MG63 (cell line): ENCODE data around the gene SZT2. TPM values are rescaled to one million over a fixed set of nuclear protein-coding genes. Genes with fewer than 3 reads are reported as not detected.

ENCODE experiments used
- DNase-seq: peaks from one replicate; pipeline ENCODE4 v3.0.0-alpha.2; 2020
- H3K27me3 ChIP-seq: fragments of 250-450 bp; sonication (Bioruptor Pico); 2 replicates; pipeline ENCODE4 v1.5.1; 2020; ENCODE audit warnings: mild to moderate bottlenecking, moderate library complexity
- H3K36me3 ChIP-seq: fragments of 250-450 bp; sonication (Bioruptor Pico); 2 replicates; pipeline ENCODE4 v1.5.1; 2020; ENCODE audit warnings: mild to moderate bottlenecking, moderate library complexity
- H3K4me3 ChIP-seq: fragments of 250-450 bp; sonication (Bioruptor Pico); 2 replicates; pipeline ENCODE4 v1.5.1; 2020; ENCODE audit warnings: mild to moderate bottlenecking, moderate library complexity
- H3K9me3 ChIP-seq: fragments of 250-450 bp; sonication (Bioruptor Pico); 2 replicates; pipeline ENCODE4 v1.5.1; 2020; ENCODE audit warnings: mild to moderate bottlenecking, moderate library complexity
- total RNA-seq: library from RNA; depleted of rRNA; stranded (reverse); fragments of >200 nt; shearing (Covaris generic); gene quantifications from 2 replicates; pipeline ENCODE4 v1.2.3, GENCODE V29; 2014; ENCODE audit warnings: low replicate concordance

The SZT2 gene
- total RNA-seq, 1 experiment from 2014 or later, result 4.9 TPM

DNA sequence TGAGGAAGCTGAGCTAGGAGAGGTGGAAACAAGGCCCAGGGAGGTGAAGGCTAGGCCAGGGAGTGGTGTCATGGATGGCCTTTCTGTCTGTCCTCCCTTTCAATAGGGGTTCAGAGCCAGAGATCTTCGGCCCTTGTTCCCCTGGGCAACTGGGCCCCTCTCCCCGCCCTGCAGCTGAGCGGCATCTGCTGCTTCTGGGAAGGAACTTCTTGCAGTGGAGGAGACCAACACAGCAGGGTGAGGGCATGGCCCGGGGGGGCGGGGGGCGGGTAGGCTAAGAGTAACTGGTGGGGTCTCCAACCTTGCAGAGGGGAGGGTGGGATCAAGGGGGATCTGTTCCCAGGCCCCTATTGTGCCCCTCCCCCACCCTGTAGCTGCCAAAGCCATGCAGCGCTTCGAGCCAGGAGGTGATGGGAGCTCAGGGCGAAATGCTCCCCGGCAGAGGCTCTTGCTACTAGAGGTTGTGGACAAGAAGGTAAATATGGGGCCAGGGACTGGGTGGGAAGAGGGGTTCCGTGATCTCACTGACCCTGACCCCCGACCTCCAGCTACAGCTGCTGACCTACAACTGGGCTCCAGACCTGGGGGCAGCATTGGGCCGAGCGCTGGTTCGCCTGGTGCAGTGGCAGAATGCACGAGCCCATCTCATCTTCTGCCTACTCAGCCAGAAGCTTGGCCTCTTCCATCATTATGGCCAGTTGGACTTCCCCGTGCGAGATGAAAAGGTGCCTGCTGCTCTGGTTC lies 52.4 kb downstream of the SZT2 start:
- peaks cover 11% of the 10 kb centered on the region for H3K36me3 ChIP-seq

DNA sequence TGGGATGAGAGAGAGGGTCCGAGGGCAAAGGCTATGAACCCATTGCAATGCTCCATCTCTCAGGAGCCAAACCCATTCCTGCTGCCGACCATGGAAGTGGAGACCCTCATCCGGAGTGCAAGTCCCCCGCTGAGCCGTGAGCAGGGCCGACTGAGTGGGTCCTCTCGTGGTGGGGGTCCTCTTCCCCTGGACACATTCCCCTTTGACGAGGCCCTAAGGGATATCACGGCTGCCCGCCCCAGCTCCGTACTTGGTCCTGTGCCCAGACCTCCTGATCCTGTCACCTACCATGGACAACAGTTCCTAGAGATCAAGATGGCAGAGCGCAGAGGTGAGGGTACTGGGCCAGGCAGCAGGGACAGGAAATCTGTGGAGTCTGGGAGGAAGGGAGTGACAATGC lies 53.1 kb downstream of the SZT2 start:
- no peaks in the 10 kb centered on the region for H3K9me3 ChIP-seq
- no peaks in the 10 kb centered on the region for H3K27me3 ChIP-seq
- DNase-seq, result no peak
- no peak overlapping the region for H3K4me3 ChIP-seq
- peaks cover 14% of the 10 kb centered on the region for H3K36me3 ChIP-seq

More for the DNA sequence above, 52.4 kb downstream of the SZT2 start:
- Histone ChIP-seq H3K27me3 (no peaks in the 10 kb centered on the region), H3K9me3 (no peaks in the 10 kb centered on the region), H3K4me3 (no peak overlapping the region)
- no peak for DNase-seq

DNA sequence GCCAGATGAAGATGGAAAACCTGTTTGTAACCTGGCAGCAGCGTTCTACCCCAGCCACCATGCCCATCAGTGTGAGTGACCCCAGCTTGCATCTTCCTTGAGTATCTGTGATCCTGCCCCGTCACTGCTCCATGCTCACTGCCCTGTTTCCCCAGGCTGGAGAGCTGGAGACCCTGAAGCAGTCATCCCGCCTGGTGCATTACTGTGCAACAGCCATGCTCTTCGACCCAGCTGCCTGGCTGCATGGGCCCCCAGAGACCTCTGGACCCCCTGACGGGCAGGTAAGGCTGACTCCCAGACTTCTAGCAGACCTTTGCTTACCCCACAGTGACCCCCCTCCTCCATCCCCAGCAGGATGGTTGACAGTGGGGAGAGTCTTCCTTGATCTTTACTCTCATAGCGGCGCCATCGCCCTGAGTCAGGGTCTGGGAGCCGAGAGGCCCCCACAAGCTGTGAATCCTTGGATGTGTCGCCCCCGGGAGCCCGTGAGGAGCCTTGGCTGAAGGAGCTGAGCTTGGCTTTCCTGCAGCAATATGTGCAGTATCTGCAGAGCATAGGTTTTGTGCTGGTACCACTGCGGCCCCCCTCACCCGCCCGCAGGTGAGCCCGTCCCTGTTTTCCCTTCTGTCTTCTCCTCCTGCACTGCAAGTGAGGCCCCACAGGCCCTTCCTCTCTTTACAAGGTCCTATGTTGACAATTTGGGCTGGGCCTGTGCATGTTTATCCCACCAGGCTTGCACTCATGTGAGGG lies 53.7 kb downstream of the SZT2 start:
- H3K36me3 ChIP-seq, result peaks cover 16% of the 10 kb centered on the region
- no peaks in the 10 kb centered on the region for H3K27me3 ChIP-seq
- no peak overlapping the region for H3K4me3 ChIP-seq
- no peak for DNase-seq
- no peaks in the 10 kb centered on the region for H3K9me3 ChIP-seq

DNA sequence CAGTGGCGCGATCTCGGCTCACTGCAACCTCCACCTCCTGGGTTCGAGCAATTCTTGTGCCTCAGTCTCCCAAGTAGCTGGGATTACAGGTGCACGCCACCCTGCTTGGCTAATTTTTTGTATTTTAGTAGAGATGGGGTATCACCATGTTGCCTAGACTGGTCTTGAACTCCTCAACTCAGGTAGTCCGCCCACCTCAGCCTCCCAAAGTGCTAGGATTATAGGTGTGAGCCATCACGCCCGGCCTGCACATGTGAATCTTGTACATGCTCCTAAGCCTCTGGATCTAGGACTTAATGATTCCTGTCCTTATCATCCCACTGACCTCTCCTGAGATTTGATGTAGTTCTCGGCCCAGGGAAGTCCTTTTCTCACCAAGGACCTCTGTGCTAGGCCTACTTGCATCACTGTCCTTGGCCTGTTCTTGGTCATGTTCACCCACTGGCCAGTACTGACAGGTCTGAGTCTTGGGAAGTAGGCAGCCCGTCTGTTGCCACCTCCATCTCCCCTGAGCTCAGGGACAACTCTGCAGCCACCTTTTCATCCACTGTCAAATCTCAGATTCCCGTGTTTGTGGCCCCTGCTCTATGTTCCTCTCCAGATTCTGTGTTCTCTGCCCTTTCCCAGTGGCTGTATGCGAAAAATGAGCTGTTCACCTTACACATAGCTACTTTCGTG lies 54.6 kb downstream of the SZT2 start:
- H3K9me3 ChIP-seq, result no peaks in the 10 kb centered on the region
- no peak overlapping the region for H3K4me3 ChIP-seq
- no peak for DNase-seq
- H3K27me3 ChIP-seq, result no peaks in the 10 kb centered on the region
- H3K36me3 ChIP-seq, result peaks cover 23% of the 10 kb centered on the region

DNA sequence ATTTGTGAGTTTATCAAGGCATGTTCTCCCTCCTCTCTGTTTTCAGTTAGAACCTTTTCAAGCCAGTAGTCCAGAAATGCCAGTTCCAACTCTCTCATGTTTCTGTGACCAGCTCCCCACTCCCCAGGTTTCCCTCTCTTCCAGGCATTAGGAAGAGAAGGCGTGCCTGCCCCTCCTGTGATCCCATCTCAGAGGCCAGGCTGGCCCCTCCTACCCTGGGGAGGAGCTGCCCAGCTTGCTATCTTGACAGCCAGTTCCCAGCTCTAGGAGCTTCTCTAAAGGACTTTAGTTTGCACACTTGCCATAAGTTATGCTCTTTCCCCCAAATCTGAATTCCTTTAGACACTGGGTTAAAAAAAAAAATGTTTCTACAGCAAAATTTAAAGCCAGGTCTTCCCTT lies 55.1 kb downstream of the SZT2 start:
- Histone ChIP-seq H3K36me3 (peaks cover 23% of the 10 kb centered on the region), H3K27me3 (no peaks in the 10 kb centered on the region), H3K4me3 (no peak overlapping the region), H3K9me3 (no peaks in the 10 kb centered on the region)
- no peak for DNase-seq

DNA sequence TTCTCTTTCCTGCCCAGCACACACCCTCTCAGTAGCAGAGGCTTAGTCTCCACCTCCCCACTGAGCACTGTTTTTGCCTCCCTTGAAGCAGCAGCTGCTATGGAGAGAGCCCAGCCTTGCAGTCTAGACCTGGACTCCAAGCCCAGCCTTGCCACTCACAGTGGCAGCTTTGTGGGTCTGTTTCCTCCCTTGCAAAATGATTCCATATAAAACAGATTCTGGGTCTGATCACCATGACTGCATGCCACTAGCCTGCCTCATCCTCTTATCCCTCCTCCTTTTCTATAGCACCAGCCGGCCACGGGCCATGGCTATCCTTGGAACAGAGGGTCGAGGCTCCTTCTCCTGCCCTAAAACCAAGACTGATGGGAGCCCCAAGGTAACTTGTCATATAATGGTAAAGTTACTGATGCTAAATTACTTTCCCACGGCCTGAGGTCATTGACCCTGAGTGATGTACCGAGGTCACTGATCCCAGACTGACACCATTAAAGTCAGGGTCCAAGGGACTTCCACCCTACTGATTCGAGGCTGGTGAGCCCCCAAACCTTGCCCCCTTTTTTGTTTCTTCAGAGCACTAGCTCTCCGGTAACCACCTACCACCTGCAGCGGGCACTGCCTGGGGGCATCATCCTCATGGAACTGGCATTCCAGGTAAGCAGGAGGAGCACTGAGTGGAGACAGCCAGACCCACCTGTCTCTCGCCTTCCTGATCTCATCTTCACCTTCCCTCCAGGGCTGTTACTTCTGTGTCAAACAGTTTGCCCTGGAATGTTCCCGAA lies 56.1 kb downstream of the SZT2 start:
- H3K4me3 ChIP-seq, result no peak overlapping the region
- H3K36me3 ChIP-seq, result peaks cover 26% of the 10 kb centered on the region
- no peaks in the 10 kb centered on the region for H3K9me3 ChIP-seq
- no peak for DNase-seq
- H3K27me3 ChIP-seq, result no peaks in the 10 kb centered on the region

DNA sequence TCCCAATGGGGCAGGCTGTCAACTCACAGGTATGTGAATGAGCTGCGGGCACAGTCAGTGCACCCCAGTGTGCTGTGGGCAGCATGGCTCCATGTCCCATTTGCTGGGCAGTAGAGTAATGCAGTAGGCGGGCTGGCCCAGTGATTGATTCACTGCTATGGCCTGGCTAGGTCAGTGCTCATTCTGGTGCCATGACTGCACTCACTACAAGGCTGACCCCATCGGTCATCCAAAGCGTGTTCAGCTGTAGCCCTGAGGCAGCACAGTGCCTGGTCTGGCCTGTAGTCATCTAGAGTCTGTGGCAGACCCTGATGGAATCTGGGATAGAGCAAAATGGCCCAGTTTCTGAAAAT lies 56.7 kb downstream of the SZT2 start:
- H3K4me3 ChIP-seq, result no peak overlapping the region
- DNase-seq, result no peak
- no peaks in the 10 kb centered on the region for H3K27me3 ChIP-seq
- peaks cover 28% of the 10 kb centered on the region for H3K36me3 ChIP-seq
- H3K9me3 ChIP-seq, result no peaks in the 10 kb centered on the region

DNA sequence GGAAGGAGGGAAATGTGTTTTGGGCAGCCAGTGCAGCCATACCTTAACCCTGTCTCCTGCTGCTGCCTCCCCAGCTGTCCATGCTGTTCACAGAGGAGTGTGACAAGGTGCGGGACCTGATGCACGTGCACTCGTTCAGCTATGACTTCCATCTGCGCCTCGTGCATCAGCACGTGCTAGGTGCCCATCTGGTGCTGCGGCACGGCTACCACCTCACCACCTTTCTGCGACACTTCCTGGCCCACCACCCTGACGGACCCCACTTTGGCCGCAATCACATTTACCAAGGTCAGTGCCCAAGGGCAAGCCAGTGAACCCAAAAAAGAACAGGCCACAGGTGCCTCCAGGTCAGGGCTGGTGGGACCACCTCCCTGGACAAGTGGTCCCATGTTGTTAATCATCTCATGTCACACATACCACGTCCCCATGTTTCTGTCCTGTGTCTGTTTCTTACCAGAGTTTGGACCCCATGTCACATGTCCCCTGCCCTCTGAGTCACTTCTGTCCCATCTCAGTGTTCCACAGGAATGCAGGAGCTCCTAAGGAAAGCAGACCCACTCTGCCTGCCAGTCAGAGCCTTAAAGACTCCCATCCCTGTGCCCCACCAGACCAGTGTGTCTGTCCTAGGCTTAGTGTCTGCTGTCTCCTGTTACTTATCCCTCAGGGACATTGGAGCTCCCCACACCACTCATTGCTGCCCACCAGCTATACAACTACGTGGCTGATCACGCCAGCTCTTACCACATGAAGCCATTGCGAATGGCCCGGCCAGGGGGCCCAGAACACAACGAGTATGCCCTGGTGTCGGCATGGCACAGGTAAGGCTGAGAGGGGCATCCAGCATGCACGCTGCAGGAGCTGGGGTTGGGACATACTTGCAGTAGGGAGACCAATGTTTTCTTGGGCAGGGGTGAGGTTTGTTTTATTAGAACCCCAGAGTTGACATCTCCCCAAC lies 57.5 kb downstream of the SZT2 start:
- Histone ChIP-seq H3K36me3 (peaks cover 28% of the 10 kb centered on the region), H3K9me3 (no peaks in the 10 kb centered on the region), H3K27me3 (no peaks in the 10 kb centered on the region), H3K4me3 (no peak overlapping the region)
- DNase-seq, result no peak

DNA sequence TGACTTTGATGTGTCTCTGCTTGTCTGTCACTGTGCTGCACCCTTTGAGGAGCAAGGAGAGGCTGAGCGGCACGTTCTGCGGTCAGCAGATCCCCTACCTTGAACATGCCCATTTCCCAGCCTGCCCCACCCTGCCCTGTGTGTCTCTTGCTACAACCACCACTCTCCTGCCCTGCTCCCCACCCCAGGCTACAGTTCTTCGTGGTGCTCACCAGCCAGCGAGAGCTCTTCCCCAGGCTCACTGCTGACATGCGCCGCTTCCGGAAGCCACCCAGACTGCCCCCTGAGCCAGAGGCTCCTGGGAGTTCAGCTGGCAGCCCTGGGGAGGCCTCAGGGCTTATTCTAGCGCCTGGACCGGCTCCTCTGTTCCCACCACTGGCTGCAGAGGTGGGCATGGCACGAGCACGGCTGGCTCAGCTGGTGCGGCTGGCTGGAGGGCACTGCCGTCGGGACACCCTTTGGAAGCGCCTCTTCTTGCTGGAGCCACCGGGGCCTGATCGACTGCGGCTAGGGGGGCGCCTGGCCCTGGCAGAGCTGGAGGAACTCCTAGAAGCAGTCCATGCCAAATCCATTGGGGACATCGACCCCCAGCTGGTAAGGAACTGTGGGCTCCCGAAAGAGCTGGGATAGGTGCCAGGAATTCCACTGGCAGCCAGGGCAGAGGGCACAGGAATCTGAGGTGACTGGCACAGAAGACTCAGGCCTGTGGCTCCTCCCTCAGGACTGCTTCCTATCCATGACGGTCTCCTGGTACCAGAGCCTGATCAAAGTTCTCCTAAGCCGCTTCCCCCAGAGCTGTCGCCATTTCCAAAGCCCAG lies 58.4 kb downstream of the SZT2 start:
- peaks cover 30% of the 10 kb centered on the region for H3K36me3 ChIP-seq
- no peaks in the 10 kb centered on the region for H3K27me3 ChIP-seq
- no peaks in the 10 kb centered on the region for H3K9me3 ChIP-seq
- no peak for DNase-seq
- no peak overlapping the region for H3K4me3 ChIP-seq

DNA sequence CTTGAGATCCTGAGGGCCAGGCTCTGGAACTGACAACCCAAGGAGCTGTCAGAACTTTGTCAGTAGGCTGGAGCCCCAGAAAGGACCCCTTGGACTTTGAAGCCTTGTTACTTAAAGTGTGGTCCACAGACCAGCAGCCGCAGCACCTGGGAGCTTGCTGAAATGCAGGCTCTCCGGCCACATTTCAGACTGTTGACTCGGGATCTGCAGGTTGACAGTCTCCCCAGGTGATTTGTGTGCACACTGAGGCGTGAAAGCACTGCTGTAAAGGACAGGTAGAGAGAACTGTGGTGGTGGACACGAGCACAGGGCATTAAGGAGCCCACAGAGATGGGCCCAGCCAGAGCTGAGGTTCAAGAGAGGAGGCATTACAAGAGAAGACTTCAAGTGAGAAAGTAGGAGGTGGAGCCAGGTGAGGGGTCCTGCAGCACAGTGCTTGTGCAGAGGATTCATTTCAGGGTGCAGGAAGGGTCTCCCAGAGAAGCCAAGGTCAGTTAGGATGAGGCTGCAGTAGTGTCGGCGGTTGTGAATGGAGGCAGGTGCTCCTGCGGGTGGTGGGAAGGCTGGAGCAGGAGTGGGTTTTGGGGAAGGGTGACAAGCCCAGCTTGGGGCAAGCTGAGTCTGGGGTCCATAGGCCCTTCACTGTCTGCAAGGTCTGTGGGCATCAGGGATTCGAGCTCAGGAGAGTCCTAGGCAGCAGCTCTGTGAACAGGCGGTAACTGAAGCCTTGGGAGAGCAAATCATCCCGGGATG lies 59.4 kb downstream of the SZT2 start:
- DNase-seq, result no peak
- H3K36me3 ChIP-seq, result peaks cover 30% of the 10 kb centered on the region
- no peaks in the 10 kb centered on the region for H3K27me3 ChIP-seq
- no peaks in the 10 kb centered on the region for H3K9me3 ChIP-seq
- no peak overlapping the region for H3K4me3 ChIP-seq

DNA sequence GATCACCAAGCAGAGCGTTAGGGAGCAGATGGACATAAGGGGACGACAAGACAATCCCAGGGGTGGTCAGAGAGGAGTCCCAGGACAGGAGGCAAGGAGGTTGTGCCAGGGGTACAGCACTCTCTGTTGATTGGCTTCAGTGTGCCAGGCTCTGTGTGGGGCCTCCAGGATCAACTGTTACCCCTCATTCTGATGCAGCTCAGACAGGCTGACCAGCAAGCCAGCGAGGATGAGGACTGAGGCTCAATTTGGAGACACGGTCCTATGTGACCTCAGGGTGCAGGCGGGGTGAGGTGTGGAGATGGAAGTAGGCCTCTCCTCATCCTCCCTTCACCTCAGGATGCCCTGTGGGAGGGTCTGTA lies 60.0 kb downstream of the SZT2 start:
- Histone ChIP-seq H3K4me3 (no peak overlapping the region), H3K27me3 (no peaks in the 10 kb centered on the region), H3K9me3 (no peaks in the 10 kb centered on the region; the same call in 1 of the 2 replicates), H3K36me3 (peaks cover 30% of the 10 kb centered on the region)
- DNase-seq, result no peak

DNA sequence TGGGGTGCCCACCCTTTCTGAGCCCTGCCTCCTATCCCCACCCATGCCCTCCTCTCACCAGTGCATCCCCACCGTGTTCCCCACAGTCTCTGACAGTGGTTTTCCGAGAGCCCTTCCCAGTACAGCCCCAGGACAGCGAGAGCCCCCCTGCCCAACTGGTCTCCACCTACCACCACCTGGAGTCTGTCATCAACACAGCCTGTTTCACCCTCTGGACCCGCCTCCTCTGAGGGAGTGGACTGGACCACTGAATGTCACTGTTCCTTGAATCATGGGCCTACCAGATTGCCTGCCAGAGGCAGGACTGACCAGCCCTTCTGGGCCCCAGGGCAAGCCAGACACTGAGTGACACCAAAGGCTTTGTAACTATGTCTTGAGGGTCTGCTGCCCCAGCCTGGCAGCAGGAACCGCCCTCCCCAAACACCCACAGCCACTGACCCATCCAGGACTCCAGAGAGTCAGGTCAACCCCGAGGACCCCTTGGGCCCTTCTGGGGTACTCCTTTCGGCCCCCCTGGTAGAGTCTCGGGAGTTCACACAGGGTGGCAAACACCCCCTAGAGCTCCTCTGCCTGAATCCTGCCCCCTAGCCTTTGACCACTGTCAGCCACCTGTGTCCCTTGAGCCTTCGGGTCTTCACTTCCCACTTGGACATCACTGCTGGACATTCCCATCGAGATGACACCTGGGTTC lies 60.7 kb downstream of the SZT2 start:
- H3K36me3 ChIP-seq, result peaks cover 30% of the 10 kb centered on the region
- DNase-seq, result no peak
- H3K4me3 ChIP-seq, result no peak overlapping the region
- H3K27me3 ChIP-seq, result 0 out of 2 replicates have a peak, but pooled peaks cover 2% of the 10 kb centered on the region
- H3K9me3 ChIP-seq, result no peaks in the 10 kb centered on the region; the same call in 1 of the 2 replicates

DNA sequence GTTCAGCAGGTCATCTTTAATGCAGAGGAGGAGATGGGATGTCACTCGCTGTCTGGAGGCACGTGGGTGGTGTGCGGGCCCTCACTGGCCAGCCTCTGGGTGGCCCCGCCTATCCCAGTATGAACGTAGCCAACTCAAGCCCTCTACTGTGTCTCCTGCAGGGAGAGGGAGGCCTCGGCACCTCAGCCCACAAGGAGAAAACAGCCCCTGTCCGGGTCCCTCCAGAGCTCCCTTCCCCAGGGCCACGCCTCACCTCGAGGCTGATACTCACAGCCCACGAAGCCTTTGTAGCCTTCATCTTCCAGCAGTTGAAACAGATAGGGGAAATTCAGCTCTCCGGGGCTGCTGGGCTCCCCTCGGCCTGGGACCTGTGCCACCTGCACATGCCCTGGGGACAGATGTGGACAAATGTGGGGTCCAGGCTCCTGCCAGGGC lies 61.5 kb downstream of the SZT2 start:
- Histone ChIP-seq H3K36me3 (peaks cover 25% of the 10 kb centered on the region), H3K27me3 (peaks cover 2% of the 10 kb centered on the region; the same call in 1 of the 2 replicates), H3K4me3 (no peak overlapping the region), H3K9me3 (no peaks in the 10 kb centered on the region; the same call in 1 of the 2 replicates)
- DNase-seq, result no peak
